Mesendoderm (in vitro differentiated cells): ENCODE results near the gene BBLN.
A peak's percentile ranks its signal among the peaks of the same experiment; 100 is the strongest.
"Not testable (repeated sequence)": the region's sequence is repeated elsewhere in the genome, so short reads cannot be mapped to it uniquely, and the experiment has no call there.

Experiments
- DNase-seq: peaks from one replicate; pipeline ENCODE4 v3.0.0; 2013
- H2AK5ac ChIP-seq: 2 replicates; pipeline ENCODE4 v1.6.1; 2013; ENCODE audit warnings: low read length, inconsistent platforms
- H2BK120ac ChIP-seq: 2 replicates; pipeline ENCODE4 v1.6.1; 2013; ENCODE audit warnings: low read depth, mild to moderate bottlenecking, low read length, moderate library complexity, mixed read lengths
- H2BK15ac ChIP-seq: replicated peaks from 2 replicates; pipeline ENCODE4 v1.6.1; 2013; ENCODE audit warnings: low read depth, mild to moderate bottlenecking, moderate library complexity
- H2BK5ac ChIP-seq: 2 replicates; pipeline ENCODE4 v1.6.1; 2013; ENCODE audit warnings: low read length, inconsistent platforms
- H3K18ac ChIP-seq: 2 replicates; pipeline ENCODE4 v1.6.1; 2013; ENCODE audit warnings: mild to moderate bottlenecking, low read length, mixed read lengths
- H3K23ac ChIP-seq: one replicate; pipeline ENCODE4 v1.6.1; 2013; ENCODE audit warnings: low read length
- H3K27ac ChIP-seq: 2 replicates; pipeline ENCODE4 v1.5.1; 2013; ENCODE audit warnings: low read depth, mild to moderate bottlenecking, inconsistent platforms, low read length, moderate library complexity
- H3K27me3 ChIP-seq: 2 replicates; pipeline ENCODE4 v1.6.1; 2013; ENCODE audit warnings: low read length, control low read depth, mild to moderate bottlenecking, inconsistent platforms; ENCODE audit not compliant: insufficient read depth, poor library complexity
- H3K36me3 ChIP-seq: 2 replicates; pipeline ENCODE4 v1.6.1; 2013; ENCODE audit warnings: low read length, inconsistent platforms; ENCODE audit not compliant: control insufficient read depth, insufficient read depth
- H3K4ac ChIP-seq: one replicate; pipeline ENCODE4 v1.6.1; 2013; ENCODE audit warnings: low read depth, mild to moderate bottlenecking, low read length, moderate library complexity
- H3K4me1 ChIP-seq: 2 replicates; pipeline ENCODE4 v1.6.1; 2013; ENCODE audit warnings: low read depth, low read length, inconsistent platforms; ENCODE audit not compliant: control insufficient read depth
- H3K4me2 ChIP-seq: 2 replicates; pipeline ENCODE4 v1.6.1; 2013; ENCODE audit warnings: low read length
- H3K4me3 ChIP-seq: 2 replicates; pipeline ENCODE4 v1.5.1; 2013; ENCODE audit warnings: mild to moderate bottlenecking, low read length
- H3K56ac ChIP-seq: one replicate; pipeline ENCODE4 v1.6.1; 2013; ENCODE audit warnings: low read length
- H3K79me1 ChIP-seq: 2 replicates; pipeline ENCODE4 v1.6.1; 2013; ENCODE audit warnings: low read length, inconsistent platforms
- H3K79me2 ChIP-seq: 2 replicates; pipeline ENCODE4 v1.6.1; 2013; ENCODE audit warnings: mild to moderate bottlenecking, low read length; ENCODE audit not compliant: control insufficient read depth, insufficient read depth
- H3K9ac ChIP-seq: 2 replicates; pipeline ENCODE4 v1.6.1; 2013; ENCODE audit warnings: low read length, inconsistent platforms
- H4K5ac ChIP-seq: one replicate; pipeline ENCODE4 v1.6.1; 2013; ENCODE audit warnings: low read length
- H4K8ac ChIP-seq: one replicate; pipeline ENCODE4 v1.6.1; 2013; ENCODE audit warnings: low read depth, mild to moderate bottlenecking, control low read depth, low read length, moderate library complexity
- WGBS: extraction: QIAGEN DNeasy Blood & Tissue Kit; methylation state at CpG from one replicate; pipeline ENCODE4 v1.1.7; 2013; ENCODE audit warnings: low lambda C conversion rate, missing lambda C conversion rate; ENCODE audit not compliant: insufficient coverage; ENCODE audit errors: extremely low coverage; 5-methylcytosine and 5-hydroxymethylcytosine counted together

Gene BBLN

DNA sequence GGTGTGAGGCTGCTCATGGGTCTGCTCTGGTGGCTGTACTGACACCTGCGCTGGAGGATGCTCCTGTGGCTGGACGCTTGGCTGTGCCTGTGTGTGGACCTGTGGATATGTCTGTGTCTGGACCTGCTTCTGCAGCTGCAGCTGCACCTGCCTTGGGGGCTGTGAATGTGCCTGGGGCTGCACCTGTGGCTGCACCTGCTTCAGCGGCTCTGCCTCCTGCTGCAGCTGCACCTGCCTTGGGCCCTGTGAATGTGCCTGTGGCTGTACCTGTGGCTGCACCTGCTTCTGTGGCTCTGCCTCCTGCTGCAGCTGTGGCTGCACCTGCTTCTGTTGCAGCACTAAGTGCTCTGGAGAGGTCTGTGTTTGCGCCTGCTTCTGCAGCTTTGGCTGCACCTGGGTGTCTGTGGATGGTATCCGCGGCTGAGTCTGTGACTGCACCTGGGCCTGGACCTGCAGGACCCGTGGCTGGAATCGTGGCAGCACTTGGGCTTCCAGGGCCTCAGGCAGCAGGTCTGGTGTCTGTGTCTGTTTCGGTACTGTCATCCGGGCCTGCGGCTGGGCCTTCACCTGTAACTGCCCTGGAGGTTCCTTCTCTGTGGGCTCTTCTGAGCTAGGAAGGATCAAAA lies 18.9 kb downstream of the BBLN start:
- Histone ChIP-seq H3K56ac (no peak overlapping the region), H2BK5ac (no peak overlapping the region), H2BK120ac (no peak overlapping the region), H4K8ac (no peak overlapping the region), H3K27me3 (no peaks in the 10 kb centered on the region), H3K4me1 (no peaks in the 10 kb centered on the region), H3K18ac (no peak overlapping the region), H3K79me2 (no peaks in the 10 kb centered on the region), H3K79me1 (no peaks in the 10 kb centered on the region), H2AK5ac (no peak overlapping the region), H3K4ac (no peak overlapping the region), H3K4me3 (no peak overlapping the region), H4K5ac (no peak overlapping the region), H3K4me2 (no peak overlapping the region), H3K9ac (no peak overlapping the region), H3K36me3 (peaks cover 19% of the 10 kb centered on the region), H2BK15ac (no peak overlapping the region), H3K27ac (no peak overlapping the region), H3K23ac (no peak overlapping the region)
- no peak for DNase-seq
- no CpG with 5 or more reads among the region's 11 CpGs for WGBS

DNA sequence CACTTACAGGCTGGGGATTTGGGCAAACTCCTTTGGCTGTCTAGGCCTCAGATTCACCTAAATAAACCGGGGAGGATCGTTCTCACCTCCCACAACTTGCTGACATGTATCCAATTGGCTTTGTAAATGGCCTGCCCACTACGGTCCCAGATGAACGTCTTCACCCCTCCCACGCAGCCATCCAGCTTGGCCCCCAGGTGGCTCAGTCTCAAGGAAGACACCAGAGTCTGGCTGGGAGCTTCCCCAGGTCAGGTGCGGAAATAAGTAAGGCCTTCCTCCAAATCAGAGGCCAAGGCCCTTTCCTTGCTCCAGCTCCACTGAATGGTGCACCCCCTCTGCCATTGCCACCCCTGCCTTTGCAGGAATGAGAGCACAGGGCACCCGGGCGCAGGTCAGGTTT lies 19.9 kb downstream of the BBLN start:
- Histone ChIP-seq H3K79me2 (no peaks in the 10 kb centered on the region), H4K5ac (no peak overlapping the region), H2BK15ac (no peak overlapping the region), H3K4me1 (no peaks in the 10 kb centered on the region), H4K8ac (no peak overlapping the region), H3K18ac (no peak overlapping the region), H3K23ac (no peak overlapping the region), H2BK5ac (no peak overlapping the region), H3K9ac (no peak overlapping the region), H2BK120ac (no peak overlapping the region), H3K79me1 (no peaks in the 10 kb centered on the region), H3K27me3 (no peaks in the 10 kb centered on the region), H3K4me3 (no peak overlapping the region), H3K27ac (no peak overlapping the region), H3K4me2 (no peak overlapping the region), H2AK5ac (no peak overlapping the region), H3K56ac (no peak overlapping the region), H3K4ac (no peak overlapping the region), H3K36me3 (peaks cover 19% of the 10 kb centered on the region)
- no peak for DNase-seq
- no CpG with 5 or more reads among the region's 8 CpGs for WGBS

DNA sequence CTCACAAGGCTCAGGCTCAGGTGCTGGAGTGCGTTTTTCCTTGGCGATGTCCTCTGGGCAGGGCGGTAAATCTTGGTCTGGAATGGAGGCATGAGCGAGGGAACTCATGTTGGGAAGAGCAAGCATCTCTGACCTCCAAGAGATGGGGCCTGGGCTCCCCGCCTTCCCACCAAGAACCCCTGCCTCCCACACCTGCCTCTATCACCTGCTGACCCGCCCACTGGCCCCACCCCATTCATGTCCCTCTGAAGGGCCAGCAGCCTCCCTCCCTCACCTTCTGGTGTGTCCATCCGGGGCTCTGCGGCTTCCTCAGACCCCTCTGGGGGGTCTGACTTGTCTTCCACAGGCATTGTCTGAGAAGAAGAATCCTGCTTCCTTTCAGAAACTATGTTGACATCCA lies 20.4 kb downstream of the BBLN start:
- no peaks in the 10 kb centered on the region for H3K27me3 ChIP-seq
- H2BK15ac ChIP-seq, result no peak overlapping the region
- no peak overlapping the region for H2BK120ac ChIP-seq
- H3K4me2 ChIP-seq, result no peak overlapping the region
- no peaks in the 10 kb centered on the region for H3K4me1 ChIP-seq
- H2AK5ac ChIP-seq, result no peak overlapping the region
- H3K27ac ChIP-seq, result no peak overlapping the region
- no CpG with 5 or more reads among the region's 8 CpGs for WGBS
- DNase-seq, result no peak
- no peak overlapping the region for H4K5ac ChIP-seq
- peaks cover 19% of the 10 kb centered on the region for H3K36me3 ChIP-seq
- no peak overlapping the region for H3K18ac ChIP-seq
- no peak overlapping the region for H2BK5ac ChIP-seq
- no peak overlapping the region for H3K4ac ChIP-seq
- no peak overlapping the region for H3K4me3 ChIP-seq
- no peak overlapping the region for H4K8ac ChIP-seq
- H3K56ac ChIP-seq, result no peak overlapping the region
- no peaks in the 10 kb centered on the region for H3K79me1 ChIP-seq
- no peak overlapping the region for H3K9ac ChIP-seq
- H3K79me2 ChIP-seq, result no peaks in the 10 kb centered on the region
- H3K23ac ChIP-seq, result no peak overlapping the region

DNA sequence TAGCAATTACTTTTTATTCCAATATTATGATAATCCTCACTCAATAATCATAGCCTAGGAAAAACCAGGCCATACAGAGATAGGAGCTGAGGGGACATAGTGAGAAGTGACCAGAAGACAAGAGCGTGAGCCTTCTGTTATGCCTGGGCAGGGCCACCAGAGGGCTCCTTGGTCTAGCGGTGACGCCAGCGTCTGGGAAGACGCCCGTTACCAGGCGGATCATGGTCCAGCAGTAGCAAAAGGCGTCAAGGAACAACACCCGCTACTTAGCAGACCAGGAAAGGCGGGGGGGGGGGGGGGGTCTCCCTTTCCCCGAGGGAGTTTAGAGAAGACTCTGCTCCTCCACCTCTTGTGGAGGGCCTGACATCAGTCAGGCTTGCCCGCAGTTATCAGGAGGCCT lies 21.4 kb downstream of the BBLN start:
- H3K79me1 ChIP-seq, H3K23ac ChIP-seq, H3K27me3 ChIP-seq, H3K4me1 ChIP-seq, H4K8ac ChIP-seq, H3K27ac ChIP-seq, H2BK120ac ChIP-seq, H2BK5ac ChIP-seq, H2AK5ac ChIP-seq, H3K4me2 ChIP-seq, H3K18ac ChIP-seq, H3K79me2 ChIP-seq, H3K4me3 ChIP-seq, H2BK15ac ChIP-seq, H3K4ac ChIP-seq, H4K5ac ChIP-seq, H3K56ac ChIP-seq, H3K9ac ChIP-seq: not testable (repeated sequence)
- DNase-seq, result peak; percentile 82
- WGBS, result no CpG with 5 or more reads among the region's 12 CpGs
- peaks cover 14% of the 10 kb centered on the region for H3K36me3 ChIP-seq

DNA sequence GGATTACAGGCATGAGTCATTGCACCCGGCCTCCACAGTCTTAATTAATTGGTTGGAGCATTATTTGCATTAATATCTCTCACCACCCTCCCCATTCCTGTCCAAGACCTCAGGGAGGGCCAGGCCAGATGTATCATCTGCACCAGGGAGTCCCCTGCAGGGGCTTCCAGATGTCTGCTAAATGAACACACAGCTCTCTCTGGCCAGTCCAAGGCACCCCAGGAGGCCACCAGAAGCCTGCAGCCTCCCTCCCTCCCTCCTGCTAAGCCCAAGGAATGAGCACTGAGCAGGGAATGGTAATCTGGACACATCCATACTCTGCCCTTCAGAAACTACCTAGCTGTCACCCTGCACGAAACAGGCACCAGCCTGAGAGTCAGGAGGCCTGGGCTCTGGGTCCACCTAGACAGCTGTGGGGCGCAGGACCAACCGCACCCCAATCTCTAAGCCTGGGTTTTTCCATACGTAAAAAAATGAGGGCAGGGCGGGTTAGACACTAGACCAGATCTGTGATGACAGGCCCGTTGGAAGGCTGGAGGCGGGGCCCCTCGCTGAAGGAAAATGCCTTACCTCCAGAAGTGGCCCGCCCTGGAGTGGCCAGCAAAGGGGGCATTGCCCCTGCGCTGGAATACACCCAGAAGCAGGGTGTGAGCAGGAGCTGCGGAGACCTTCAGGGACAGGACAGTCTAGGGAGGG lies 23.0 kb downstream of the BBLN start:
- H3K4ac ChIP-seq, result no peak overlapping the region
- no peaks in the 10 kb centered on the region for H3K27me3 ChIP-seq
- no peak overlapping the region for H3K18ac ChIP-seq
- no peak overlapping the region for H3K4me3 ChIP-seq
- H4K8ac ChIP-seq, result no peak overlapping the region
- H3K9ac ChIP-seq, result no peak overlapping the region
- DNase-seq, result no peak
- H3K27ac ChIP-seq, result no peak overlapping the region
- no peak overlapping the region for H4K5ac ChIP-seq
- no peak overlapping the region for H3K4me2 ChIP-seq
- no CpG with 5 or more reads among the region's 12 CpGs for WGBS
- H2AK5ac ChIP-seq, result no peak overlapping the region
- no peak overlapping the region for H2BK5ac ChIP-seq
- H3K79me2 ChIP-seq, result no peaks in the 10 kb centered on the region
- H3K56ac ChIP-seq, result no peak overlapping the region
- no peaks in the 10 kb centered on the region for H3K4me1 ChIP-seq
- H3K79me1 ChIP-seq, result no peaks in the 10 kb centered on the region
- H3K23ac ChIP-seq, result no peak overlapping the region
- no peak overlapping the region for H2BK120ac ChIP-seq
- peaks cover 13% of the 10 kb centered on the region for H3K36me3 ChIP-seq
- no peak overlapping the region for H2BK15ac ChIP-seq
